ENCODE measurements around the gene ADGRV1.

The ADGRV1 gene

DNA sequence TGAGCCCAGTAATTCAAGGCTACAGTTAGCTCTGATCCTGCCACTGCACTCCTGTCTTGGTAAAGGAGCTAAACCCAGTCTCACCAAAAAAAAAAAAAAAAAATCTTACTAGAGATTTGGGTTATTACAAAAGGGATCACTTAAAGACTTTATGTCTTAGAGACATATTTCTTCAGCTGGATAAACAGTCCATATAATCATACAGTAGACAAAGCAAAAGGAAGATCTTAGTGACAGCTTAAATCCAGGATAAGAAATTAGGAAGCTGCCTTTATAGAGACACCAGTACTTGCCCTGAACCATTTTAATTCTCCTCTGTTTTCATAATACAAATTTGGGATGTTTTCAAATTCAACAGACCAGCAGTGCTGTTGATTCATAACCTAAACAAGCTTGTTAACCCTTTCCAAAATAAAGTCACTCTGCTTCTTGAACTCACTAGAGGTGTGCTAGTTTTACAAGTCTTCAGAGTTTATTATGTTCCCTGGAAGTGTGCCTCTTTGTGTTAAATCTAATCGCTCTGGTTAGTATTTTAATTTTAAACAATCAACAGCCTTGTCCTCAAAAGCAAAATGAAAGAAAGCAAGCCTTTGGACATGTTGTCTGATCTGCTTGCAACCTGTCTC is 569.0 kb downstream of the ADGRV1 start:
- H3K4me3 ChIP-seq (ENCODE audit: low read depth, low read length), result no peak overlapping the region
- DNase-seq (ENCODE audit: low read depth), result no peak
- TF ChIP-seq, protein P1, sequence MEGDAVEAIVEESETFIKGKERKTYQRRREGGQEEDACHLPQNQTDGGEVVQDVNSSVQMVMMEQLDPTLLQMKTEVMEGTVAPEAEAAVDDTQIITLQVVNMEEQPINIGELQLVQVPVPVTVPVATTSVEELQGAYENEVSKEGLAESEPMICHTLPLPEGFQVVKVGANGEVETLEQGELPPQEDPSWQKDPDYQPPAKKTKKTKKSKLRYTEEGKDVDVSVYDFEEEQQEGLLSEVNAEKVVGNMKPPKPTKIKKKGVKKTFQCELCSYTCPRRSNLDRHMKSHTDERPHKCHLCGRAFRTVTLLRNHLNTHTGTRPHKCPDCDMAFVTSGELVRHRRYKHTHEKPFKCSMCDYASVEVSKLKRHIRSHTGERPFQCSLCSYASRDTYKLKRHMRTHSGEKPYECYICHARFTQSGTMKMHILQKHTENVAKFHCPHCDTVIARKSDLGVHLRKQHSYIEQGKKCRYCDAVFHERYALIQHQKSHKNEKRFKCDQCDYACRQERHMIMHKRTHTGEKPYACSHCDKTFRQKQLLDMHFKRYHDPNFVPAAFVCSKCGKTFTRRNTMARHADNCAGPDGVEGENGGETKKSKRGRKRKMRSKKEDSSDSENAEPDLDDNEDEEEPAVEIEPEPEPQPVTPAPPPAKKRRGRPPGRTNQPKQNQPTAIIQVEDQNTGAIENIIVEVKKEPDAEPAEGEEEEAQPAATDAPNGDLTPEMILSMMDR (conservative IDR thresholded peaks at IDR 0.05; ENCODE audit: low read depth, low read length), result no peak

DNA sequence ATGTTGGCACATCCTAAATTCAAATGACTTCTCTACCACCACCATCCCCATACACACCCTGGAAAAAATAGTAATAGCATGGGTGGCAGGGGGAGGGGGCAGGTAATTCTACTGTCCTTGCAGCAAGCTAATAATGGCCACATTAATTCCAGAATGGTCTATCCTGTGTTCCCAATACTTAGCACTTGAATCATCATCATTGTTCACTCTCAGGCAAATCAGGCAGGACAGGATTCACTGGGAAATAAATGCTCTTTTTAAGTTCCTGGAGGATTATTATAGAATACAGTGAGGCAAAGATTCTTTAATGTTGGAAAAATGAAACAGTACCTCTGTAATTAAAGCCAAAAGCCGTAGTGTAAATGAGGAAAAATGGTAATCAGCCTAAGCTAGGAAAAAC is 570.0 kb downstream of the ADGRV1 start:
- H3K4me3 ChIP-seq (ENCODE audit: low read depth, low read length), result no peak overlapping the region

DNA sequence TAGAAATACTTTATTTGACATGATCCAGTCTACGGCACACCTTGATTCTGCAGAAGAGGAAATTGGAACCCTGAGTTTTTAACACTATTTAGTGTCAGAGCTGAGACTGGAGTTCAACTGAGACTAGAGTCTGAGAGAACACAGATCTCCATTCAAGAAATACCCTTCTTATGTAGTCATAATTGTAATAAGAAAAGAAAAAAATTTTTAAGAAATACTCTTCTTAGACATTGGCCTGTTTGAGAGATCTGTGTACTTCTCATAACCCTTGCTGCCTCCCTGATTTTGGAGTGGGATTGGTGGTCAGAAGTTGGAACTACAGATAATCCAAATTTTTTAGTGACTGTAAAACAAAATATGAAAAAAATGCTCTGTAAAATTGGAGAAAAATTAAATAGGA is 571.2 kb downstream of the ADGRV1 start:
- TF ChIP-seq, protein P1 (conservative IDR thresholded peaks at IDR 0.05; ENCODE audit: low read depth, low read length), result no peak
- no peak for DNase-seq (ENCODE audit: low read depth)
- no peak overlapping the region for H3K4me3 ChIP-seq (ENCODE audit: low read depth, low read length)

More for the DNA sequence above, 570.0 kb downstream of the ADGRV1 start:
- DNase-seq (ENCODE audit: low read depth), result no peak
- TF ChIP-seq, protein P1 (conservative IDR thresholded peaks at IDR 0.05; ENCODE audit: low read depth, low read length), result no peak

DNA sequence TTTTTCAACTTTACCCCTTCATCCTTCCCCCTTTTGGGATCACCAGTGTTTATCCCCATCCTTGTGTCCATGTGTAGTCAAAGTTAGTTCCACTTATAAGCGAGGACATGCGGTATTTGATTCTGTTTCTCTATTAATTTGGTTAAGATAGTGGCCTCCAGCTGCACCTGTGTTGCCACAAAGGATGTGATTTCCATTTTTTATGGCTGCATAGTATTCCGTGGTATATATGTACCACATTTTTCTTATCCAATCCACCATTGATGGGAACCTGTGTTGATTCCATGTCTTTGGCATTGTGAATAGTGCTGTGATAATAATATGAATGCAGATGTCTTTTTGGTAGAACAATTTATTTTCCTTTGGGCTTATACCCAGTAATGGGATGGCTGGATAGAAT is 572.2 kb downstream of the ADGRV1 start:
- no peak overlapping the region for H3K4me3 ChIP-seq (ENCODE audit: low read depth, low read length)
- no peak for DNase-seq (ENCODE audit: low read depth)
- TF ChIP-seq, protein P1 (conservative IDR thresholded peaks at IDR 0.05; ENCODE audit: low read depth, low read length), result no peak

DNA sequence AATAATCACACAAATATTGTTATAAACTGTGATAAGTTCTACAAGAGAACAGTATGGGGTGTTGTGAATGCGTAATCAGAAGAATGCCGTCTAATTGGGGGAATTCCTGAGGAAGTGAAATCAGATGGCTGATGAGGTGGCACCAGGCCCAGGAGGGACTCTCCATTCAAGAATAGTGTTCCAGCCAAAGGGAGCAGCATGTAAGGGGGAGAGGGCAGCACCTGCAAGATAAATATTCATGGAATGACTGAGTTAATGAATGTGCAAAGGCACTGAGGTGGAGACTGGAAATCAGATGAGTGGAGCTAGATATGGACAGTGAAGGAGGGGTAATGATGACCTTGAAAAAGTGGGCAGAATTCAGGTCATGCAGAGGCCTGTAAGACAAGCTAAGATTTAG is 574.0 kb downstream of the ADGRV1 start:
- DNase-seq (ENCODE audit: low read depth), result no peak
- TF ChIP-seq, protein P1 (conservative IDR thresholded peaks at IDR 0.05; ENCODE audit: low read depth, low read length), result no peak

DNA sequence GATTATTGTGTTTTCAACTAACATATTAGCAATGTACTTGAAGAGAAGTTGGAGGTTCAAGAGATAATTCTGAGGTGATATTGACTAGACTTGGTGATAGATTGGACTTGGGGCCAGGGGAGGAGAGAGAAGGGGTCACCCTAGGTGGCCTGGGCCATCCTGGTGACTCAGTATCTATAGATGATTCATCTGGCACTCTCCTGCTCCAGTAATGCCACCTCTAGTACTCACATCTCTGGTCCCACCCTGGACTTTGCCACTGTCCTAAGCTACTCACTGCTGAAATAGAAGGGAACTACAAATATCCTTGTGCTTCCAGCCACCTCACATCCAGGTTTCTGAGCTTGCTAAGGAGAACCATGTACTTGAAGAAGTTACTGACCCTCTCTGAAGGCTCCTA is 574.6 kb downstream of the ADGRV1 start:
- DNase-seq (ENCODE audit: low read depth), result no peak
- TF ChIP-seq, protein P1 (conservative IDR thresholded peaks at IDR 0.05; ENCODE audit: low read depth, low read length), result no peak
- H3K4me3 ChIP-seq (ENCODE audit: low read depth, low read length), result no peak overlapping the region

More for the DNA sequence above, 574.0 kb downstream of the ADGRV1 start:
- H3K4me3 ChIP-seq (ENCODE audit: low read depth, low read length), result no peak overlapping the region

All from choroid plexus epithelial cell (primary cell).